ENCODE data around the gene MAOA. TPM values are rescaled to one million over a fixed set of nuclear protein-coding genes. Genes with fewer than 3 reads are reported as not detected.
"Not testable (repeated sequence)": the region's sequence is repeated elsewhere in the genome, so short reads cannot be mapped to it uniquely, and the experiment has no call there.

The MAOA gene
- under 1 TPM; 0.10 to 0.12 TPM for total RNA-seq

- Mint-ChIP-seq H3K9me3 (no peaks in the 10 kb centered on the region), H3K4me3 (peak within 1 kb of the TSS; percentile 77), H3K27me3 (peaks cover 5% of the 10 kb centered on the region), H3K36me3 (ENCODE audit: low read depth) (no peaks in the 10 kb centered on the region), H3K4me1 (peaks cover 6% of the 10 kb centered on the region), H3K27ac (peak within 1 kb of the TSS; percentile 80)
- peak; percentile 26 for DNase-seq
- CTCF ChIA-PET: interaction anchor here (0.7 kb wide), 1 partner anchor 8 kb away, joined by 3 read pairs; no protein-coding TSS in a partner anchor
- POLR2A ChIA-PET: no interaction called here
Measured at GRCh38 chrX:43656005-43656494, at the start of gene MAOA. MAOA (plus strand) TSS chrX:43656299; CDS start chrX:43656342, 43 bp downstream.

DNA sequence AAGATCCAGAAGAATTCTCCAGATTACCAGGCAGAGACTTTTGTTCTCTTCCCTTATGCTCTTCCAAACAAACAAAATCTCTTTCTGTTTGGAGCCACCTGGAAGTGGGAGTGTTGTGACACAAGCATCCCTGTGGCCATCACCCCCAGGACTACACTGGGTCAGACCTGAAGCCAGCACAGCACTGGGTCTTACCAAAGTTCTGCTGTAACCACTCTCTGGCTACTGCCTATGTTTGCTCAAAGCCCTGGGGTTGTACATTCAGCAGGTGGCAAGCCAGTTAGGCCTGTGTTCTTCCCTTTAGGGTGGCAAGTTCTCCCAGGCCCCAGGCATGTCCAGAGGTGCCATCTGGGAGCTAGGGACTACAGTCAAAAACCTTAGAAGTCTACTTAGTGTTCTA is 43.7 kb upstream of the MAOA start:
- no peak for DNase-seq
- Mint-ChIP-seq H3K4me1 (no peaks in the 10 kb centered on the region), H3K4me3 (no peak overlapping the region), H3K27ac (no peak overlapping the region), H3K27me3 (no peaks in the 10 kb centered on the region), H3K36me3 (ENCODE audit: low read depth) (no peaks in the 10 kb centered on the region), H3K9me3 (no peaks in the 10 kb centered on the region)
- ChIA-PET POLR2A (no interaction called here), CTCF (interaction anchor here (0.6 to 0.9 kb wide), 2 partner anchors 8 to 1750 kb away, joined by 3 to 4 read pairs; no protein-coding TSS in a partner anchor)

- Mint-ChIP-seq H3K9me3 (no peaks in the 10 kb centered on the region), H3K4me1 (no peaks in the 10 kb centered on the region), H3K27me3 (no peaks in the 10 kb centered on the region), H3K36me3 (ENCODE audit: low read depth) (no peaks in the 10 kb centered on the region), H3K4me3 (no peak overlapping the region), H3K27ac (no peak overlapping the region)
- POLR2A ChIA-PET: no interaction called here
- CTCF ChIA-PET: interaction anchor here (0.6 kb wide), 1 partner anchor 12 kb away, joined by 4 read pairs; no protein-coding TSS in a partner anchor
- no peak for DNase-seq
Measured at GRCh38 chrX:43615660-43616059, 40.4 kb upstream of the MAOA start.

- ChIA-PET CTCF (no interaction called here), POLR2A (no interaction called here)
- no peak overlapping the region for H3K4me3 Mint-ChIP-seq
Measured at GRCh38 chrX:43618366-43619205, 37.5 kb upstream of the MAOA start.

DNA sequence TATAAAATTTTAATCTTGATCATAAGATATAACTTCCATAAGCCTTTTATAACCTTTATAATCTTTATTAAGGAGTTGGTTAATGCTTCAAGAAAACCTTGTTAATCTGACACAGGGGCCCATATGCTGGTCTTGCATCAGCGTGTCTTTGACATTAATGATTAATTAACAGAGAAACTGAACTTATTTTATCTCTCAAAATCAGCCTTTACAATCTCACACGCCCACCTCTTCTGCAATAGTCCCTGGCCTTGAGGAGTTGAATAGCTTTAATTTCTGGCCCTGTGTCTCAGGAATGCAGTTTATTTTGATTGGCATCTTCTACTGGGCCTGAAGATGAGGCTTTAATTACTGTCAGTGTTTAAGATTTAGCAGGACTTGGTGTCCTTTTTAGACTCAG is 36.2 kb upstream of the MAOA start:
- DNase-seq; H3K36me3 Mint-ChIP-seq (ENCODE audit: low read depth); H3K4me3 Mint-ChIP-seq; POLR2A ChIA-PET; H3K27me3 Mint-ChIP-seq; H3K27ac Mint-ChIP-seq; H3K9me3 Mint-ChIP-seq; H3K4me1 Mint-ChIP-seq: not testable (repeated sequence)
- CTCF ChIA-PET: interaction anchor here (0.6 kb wide), 1 partner anchor 644 kb away, joined by 3 read pairs; no protein-coding TSS in a partner anchor

More at GRCh38 chrX:43618366-43619205, 37.5 kb upstream of the MAOA start:
- H3K36me3 Mint-ChIP-seq (ENCODE audit: low read depth): no peaks in the 10 kb centered on the region
- no peaks in the 10 kb centered on the region for H3K4me1 Mint-ChIP-seq
- no peak overlapping the region for H3K27ac Mint-ChIP-seq
- H3K9me3 Mint-ChIP-seq: no peaks in the 10 kb centered on the region
- no peaks in the 10 kb centered on the region for H3K27me3 Mint-ChIP-seq
- DNase-seq: no peak

DNA sequence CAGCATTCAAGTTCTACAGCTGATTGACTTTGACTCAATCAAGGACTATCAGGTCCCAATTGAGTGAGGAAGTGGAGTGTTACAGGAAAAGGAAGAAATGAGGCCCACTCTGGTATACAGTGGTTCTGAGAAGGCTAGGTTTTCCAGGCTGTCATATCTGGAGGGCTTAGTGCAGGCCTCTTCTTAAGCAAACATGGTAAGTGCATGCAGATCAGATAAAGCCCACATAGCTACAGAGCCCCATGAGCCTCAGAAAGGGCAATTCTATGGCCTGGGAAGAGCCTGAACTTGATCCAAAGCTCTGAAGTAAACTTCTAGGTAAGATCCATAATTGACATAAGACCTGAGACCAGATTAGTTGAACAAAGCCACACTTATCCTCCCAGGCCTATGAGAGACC is 29.0 kb upstream of the MAOA start:
- ChIA-PET POLR2A (no interaction called here), CTCF (no interaction called here)
- Mint-ChIP-seq H3K4me1 (no peaks in the 10 kb centered on the region), H3K27ac (no peak overlapping the region), H3K9me3 (no peaks in the 10 kb centered on the region), H3K27me3 (no peaks in the 10 kb centered on the region), H3K4me3 (no peak overlapping the region), H3K36me3 (ENCODE audit: low read depth) (no peaks in the 10 kb centered on the region)
- no peak for DNase-seq

- Mint-ChIP-seq H3K27ac (no peak overlapping the region), H3K4me3 (no peak overlapping the region), H3K4me1 (no peaks in the 10 kb centered on the region), H3K9me3 (no peaks in the 10 kb centered on the region), H3K27me3 (no peaks in the 10 kb centered on the region), H3K36me3 (ENCODE audit: low read depth) (no peaks in the 10 kb centered on the region)
- ChIA-PET POLR2A (no interaction called here), CTCF (no interaction called here)
- DNase-seq: no peak
Measured at GRCh38 chrX:43627669-43628068, 28.4 kb upstream of the MAOA start.

GRCh38 chrX:43629229-43629628 is 26.9 kb upstream of the MAOA start:
- Mint-ChIP-seq H3K4me1 (no peaks in the 10 kb centered on the region), H3K27me3 (no peaks in the 10 kb centered on the region), H3K27ac (no peak overlapping the region), H3K4me3 (no peak overlapping the region), H3K9me3 (no peaks in the 10 kb centered on the region), H3K36me3 (ENCODE audit: low read depth) (no peaks in the 10 kb centered on the region)
- DNase-seq: no peak
- ChIA-PET POLR2A (no interaction called here), CTCF (no interaction called here)

DNA sequence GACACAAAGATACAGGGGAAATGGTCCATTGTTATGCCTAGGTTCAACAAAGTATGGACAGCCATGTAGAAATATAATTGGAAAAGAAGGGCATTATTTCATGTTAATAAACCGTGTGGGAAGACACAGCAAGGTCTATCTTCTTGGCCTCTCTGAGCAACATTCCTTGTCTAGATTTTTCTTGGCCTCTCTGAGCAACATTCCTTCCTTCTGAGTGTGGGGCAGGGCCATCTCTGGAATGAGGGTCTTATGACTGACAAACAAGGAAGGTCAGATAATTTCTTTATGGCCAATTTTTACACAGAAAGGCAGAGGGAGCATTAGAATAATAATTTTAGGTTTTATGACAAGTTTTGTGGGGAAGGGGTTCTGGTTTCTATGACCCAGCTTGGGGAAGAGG is 24.3 kb upstream of the MAOA start:
- Mint-ChIP-seq H3K4me3 (no peak overlapping the region), H3K36me3 (ENCODE audit: low read depth) (no peaks in the 10 kb centered on the region), H3K9me3 (no peaks in the 10 kb centered on the region), H3K27me3 (no peaks in the 10 kb centered on the region), H3K27ac (no peak overlapping the region), H3K4me1 (no peaks in the 10 kb centered on the region)
- ChIA-PET POLR2A (no interaction called here), CTCF (no interaction called here)
- no peak for DNase-seq

DNA sequence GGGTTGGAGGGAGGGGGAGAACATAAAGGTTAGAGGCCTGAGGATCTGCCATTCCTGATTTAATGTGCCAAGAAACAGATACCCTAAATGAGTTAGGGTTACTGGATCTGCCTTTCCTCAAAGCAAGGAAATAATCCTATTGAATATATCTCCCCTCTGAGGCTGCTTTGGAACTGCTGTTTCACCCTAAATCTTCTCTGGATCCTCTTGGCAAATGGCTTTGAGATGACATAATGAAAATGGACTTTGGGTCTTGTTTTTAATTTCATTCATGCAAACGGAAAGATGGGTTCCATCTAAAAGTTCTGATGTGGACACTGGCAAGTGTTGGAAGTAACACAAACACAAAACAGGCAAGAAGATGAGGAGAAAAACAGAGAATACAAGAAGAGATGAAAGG is 23.0 kb upstream of the MAOA start:
- CTCF ChIA-PET: no interaction called here
- Mint-ChIP-seq H3K27me3 (no peaks in the 10 kb centered on the region), H3K4me1 (no peaks in the 10 kb centered on the region)

GRCh38 chrX:43633757-43634156 is 22.3 kb upstream of the MAOA start:
- DNase-seq: no peak
- no peaks in the 10 kb centered on the region for H3K4me1 Mint-ChIP-seq
- CTCF ChIA-PET: no interaction called here
- no peaks in the 10 kb centered on the region for H3K9me3 Mint-ChIP-seq
- H3K36me3 Mint-ChIP-seq (ENCODE audit: low read depth): no peaks in the 10 kb centered on the region
- no peak overlapping the region for H3K27ac Mint-ChIP-seq
- no peak overlapping the region for H3K4me3 Mint-ChIP-seq
- no peaks in the 10 kb centered on the region for H3K27me3 Mint-ChIP-seq
- POLR2A ChIA-PET: no interaction called here

More for the DNA sequence above, 23.0 kb upstream of the MAOA start:
- H3K36me3 Mint-ChIP-seq (ENCODE audit: low read depth): no peaks in the 10 kb centered on the region
- no peak overlapping the region for H3K27ac Mint-ChIP-seq
- H3K9me3 Mint-ChIP-seq: no peaks in the 10 kb centered on the region
- POLR2A ChIA-PET: no interaction called here
- no peak for DNase-seq
- no peak overlapping the region for H3K4me3 Mint-ChIP-seq

DNA sequence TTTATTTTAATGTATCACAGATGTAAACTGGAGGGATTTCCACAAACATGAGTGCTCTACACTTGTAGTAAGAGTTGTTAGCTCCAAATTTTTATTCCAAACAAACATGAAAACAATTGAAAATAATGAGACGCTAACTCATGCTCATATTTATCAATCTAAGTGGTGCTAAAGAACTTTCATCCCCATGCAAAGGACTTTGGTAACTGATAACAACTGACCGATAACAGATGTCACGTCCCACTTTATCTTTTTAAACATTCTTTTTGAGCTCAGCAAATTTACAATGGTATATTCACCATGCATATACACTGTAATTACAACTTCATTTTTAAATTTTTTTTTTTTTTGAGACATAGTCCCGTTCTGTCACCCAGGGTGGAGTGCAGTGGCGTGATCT is 15.6 kb upstream of the MAOA start:
- no peak for DNase-seq
- no peaks in the 10 kb centered on the region for H3K36me3 Mint-ChIP-seq (ENCODE audit: low read depth)
- H3K4me1 Mint-ChIP-seq: no peaks in the 10 kb centered on the region
- ChIA-PET POLR2A (no interaction called here), CTCF (interaction anchor here (0.8 kb wide), 1 partner anchor 96 kb away, joined by 4 read pairs; no protein-coding TSS in a partner anchor)
- no peaks in the 10 kb centered on the region for H3K27me3 Mint-ChIP-seq
- no peak overlapping the region for H3K27ac Mint-ChIP-seq
- H3K9me3 Mint-ChIP-seq: no peaks in the 10 kb centered on the region
- H3K4me3 Mint-ChIP-seq: no peak overlapping the region

- CTCF ChIA-PET: no interaction called here
- DNase-seq: no peak
- Mint-ChIP-seq H3K27ac (no peak overlapping the region), H3K4me3 (no peak overlapping the region), H3K36me3 (ENCODE audit: low read depth) (no peaks in the 10 kb centered on the region), H3K4me1 (no peaks in the 10 kb centered on the region), H3K27me3 (no peaks in the 10 kb centered on the region), H3K9me3 (no peaks in the 10 kb centered on the region)
- POLR2A ChIA-PET: no interaction called here
Measured at GRCh38 chrX:43641691-43642090, 14.4 kb upstream of the MAOA start.

DNA sequence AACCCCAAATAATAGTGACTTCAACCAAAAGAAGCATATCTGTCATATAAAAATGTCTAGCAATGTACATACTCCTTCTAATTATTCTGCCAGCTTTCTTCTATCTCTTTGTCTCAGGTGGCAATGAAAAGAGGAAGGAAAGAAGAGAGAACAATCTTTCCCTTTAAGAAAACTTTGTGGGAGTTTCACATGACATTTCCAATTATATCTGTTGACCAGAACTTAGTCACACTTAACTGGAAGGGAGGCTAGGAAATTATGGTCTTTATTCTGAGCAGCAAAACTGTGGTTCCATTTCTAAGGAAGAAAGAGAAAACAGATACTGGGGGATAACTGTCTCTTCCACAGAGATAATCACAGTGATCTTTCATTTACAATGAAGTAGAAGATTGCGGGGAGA is 12.9 kb upstream of the MAOA start:
- no peaks in the 10 kb centered on the region for H3K27me3 Mint-ChIP-seq
- POLR2A ChIA-PET: no interaction called here
- H3K36me3 Mint-ChIP-seq (ENCODE audit: low read depth): no peaks in the 10 kb centered on the region
- no peak for DNase-seq
- H3K4me3 Mint-ChIP-seq: no peak overlapping the region
- H3K4me1 Mint-ChIP-seq: no peaks in the 10 kb centered on the region
- no peak overlapping the region for H3K27ac Mint-ChIP-seq
- CTCF ChIA-PET: no interaction called here
- no peaks in the 10 kb centered on the region for H3K9me3 Mint-ChIP-seq

Measured in activated CD4-positive, alpha-beta T cell treated with anti-CD3 and anti-CD28 coated beads, Interleukin-2, amount 10 ng/mL, durations not matched to agents 7 days and 5 days (primary cell).